ENCODE results near the gene NDUFS7.

The NDUFS7 gene

DNA sequence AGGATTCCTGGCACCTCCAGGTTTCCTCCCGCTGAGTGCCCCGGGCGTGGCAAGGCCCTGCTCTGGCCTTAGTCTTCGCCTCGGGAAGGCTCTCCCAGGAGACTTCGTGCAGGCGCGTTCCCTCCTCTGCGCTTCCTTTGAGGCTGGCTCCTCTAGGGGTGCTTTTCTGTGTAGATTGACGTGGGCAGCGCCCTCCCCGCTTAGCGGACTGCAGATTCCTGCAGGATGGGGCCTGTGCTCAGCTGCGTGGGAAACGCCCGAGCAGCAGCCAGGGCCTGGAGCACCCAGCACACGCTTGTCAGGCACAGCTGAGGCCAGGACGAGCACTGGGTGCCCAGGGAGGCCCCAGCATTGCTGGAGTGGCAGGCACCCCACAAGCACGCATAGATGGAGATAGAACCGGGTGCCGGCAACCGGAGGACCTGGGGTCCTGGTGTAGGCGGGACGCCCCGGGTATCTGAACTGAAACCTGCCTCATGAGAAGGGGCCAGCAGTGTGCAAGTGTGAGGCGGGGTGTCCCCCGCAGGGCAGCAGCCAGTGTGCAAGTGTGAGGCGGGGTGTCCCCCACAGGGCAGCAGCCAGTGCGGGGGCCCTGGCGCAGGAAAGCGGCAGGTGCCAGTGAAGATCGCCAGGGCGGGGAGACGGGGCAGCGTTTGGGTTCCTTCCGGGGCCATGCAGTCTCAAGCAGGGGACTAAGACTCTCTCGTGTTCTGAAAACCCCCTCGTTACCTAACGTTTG, 3.4 kb downstream of the NDUFS7 start:
- no peak for DNase-seq

DNA sequence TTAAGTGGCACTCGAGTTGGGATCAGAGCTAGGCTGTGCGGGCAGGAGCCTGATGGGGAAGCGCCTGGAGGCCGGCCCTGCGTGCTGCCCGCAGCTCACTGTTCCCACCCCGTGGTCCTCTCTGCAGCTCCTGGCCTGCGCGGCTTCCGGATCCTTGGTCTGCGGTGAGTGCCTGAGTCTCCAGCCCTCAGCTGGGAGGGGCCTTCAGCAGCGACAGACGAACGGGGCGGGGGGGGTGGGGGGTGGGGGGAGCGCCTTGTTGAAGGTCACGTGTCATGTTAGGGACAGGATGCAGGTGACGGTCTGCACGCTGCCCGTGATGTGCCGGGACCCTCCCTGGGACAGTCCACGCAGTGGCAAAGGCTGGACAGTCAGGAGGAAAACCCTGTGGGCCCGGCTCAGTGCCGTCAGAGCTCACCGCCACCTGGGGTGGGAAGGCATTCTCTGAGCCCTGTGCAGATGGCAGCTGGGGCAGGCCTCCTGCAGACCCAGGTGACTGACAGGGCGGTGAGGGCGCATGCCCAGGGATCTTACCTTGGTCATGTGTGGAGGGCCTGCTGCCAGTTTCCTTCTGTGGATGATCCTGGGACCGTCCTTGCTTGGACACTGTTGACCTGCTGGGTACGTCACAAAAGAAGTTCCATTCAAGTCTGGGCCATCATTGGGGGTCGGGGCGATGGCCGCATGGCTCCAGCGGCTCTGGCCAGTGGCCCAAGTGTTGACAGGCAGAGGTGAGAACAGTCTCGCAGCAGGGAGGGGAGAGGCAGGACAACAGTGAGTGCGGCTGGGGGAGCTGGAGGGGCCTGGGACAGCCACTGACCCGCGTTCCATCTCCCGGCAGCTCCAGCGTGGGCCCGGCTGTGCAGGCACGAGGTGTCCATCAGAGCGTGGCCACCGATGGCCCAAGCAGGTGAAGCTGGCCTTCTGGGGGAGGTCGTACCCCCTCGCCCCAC, 4.3 kb downstream of the NDUFS7 start:
- no peak for DNase-seq

DNA sequence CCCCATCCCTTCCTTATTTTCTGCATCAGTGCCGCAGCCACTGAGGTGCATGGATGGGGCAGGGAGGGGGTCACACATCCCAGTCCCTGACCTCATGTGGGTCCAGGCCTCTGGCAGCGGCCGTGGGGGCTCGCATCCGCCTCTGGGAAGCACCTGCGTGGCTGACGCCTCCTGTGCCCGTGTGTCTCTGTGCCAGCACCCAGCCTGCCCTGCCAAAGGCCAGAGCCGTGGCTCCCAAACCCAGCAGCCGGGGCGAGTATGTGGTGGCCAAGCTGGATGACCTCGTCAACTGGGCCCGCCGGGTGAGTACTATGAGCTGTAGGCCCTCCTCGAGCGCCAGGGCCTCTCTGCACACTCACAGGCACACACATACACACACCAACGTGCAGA, 4.9 kb downstream of the NDUFS7 start:
- DNase-seq: no peak

DNA sequence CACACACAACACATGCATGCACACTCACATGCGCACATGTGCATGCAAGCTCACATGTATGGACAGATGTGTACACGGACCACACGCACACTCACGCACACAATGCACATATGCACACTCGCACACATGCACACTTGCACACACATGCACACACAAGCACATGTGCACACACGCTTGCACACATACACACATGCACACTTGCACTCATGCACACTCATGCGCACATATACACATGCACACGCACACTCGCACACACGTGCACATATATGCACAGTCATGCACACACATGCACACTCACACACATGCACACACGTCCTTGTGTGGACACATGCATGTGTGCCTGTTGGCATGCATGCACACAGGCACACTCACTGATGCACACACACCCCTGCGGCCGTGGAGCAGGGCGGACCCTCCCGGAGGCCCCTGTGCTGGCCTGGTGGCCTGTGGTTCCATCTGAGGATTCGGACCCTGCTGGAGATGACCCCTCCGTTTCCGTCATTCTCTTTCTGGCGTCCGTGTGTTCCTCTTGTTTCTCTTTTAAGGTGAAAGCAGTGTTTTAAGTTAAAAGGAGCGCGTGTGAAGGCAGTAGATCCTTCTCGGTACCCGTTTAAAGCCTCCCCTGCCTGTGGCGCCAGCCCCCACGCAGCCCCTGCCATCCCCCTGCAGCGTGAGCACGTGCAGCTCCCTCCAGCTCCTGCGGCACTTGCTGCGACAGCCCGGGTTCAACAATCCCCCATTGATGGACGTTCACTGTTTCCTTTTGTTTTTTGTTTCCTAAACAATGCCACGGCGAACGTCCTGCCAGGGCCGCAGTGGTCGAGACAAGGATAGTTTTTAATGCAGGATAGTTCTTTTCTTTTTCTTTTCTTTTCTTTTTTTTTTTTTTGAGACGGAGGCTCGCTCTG, 5.6 kb downstream of the NDUFS7 start:
- no peak for DNase-seq

DNA sequence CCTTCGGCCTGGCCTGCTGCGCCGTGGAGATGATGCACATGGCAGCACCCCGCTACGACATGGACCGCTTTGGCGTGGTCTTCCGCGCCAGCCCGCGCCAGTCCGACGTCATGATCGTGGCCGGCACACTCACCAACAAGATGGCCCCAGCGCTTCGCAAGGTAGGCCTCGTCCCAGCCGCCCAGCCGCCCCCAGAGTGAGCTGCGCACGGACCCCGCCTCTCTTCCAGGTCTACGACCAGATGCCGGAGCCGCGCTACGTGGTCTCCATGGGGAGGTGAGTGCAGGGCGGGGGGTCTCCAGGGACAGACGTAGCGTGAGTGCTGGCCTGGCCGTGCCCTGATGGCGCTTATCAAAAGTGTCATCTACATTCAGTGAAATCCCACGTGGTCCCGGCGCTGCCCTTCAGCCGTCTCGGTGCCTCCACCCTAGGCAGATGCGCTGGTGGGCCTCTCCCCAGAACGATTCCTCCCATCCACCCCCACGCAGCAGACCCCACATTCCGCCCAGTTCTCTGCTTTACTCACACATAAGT, 7.2 kb downstream of the NDUFS7 start:
- no peak for DNase-seq

DNA sequence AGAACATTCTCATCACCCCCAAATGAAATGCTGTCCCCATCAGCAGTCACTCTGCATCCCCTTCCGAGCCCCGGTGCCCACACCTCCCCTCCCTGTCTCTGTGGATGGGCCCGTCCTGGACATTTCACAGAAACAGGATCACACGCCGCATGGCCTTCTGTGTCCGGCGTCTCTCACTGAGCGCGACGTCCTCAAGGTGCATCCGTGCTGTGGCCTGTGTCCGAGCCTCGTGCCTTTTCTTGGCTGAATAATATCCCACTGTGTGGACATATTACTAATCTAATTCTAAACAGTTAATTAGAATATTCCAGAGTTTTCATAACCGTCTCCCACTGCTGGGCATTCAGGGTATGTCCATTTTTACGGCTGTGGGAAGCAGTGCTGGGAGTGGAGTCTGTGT, 8.7 kb downstream of the NDUFS7 start:
- no peak for DNase-seq

DNA sequence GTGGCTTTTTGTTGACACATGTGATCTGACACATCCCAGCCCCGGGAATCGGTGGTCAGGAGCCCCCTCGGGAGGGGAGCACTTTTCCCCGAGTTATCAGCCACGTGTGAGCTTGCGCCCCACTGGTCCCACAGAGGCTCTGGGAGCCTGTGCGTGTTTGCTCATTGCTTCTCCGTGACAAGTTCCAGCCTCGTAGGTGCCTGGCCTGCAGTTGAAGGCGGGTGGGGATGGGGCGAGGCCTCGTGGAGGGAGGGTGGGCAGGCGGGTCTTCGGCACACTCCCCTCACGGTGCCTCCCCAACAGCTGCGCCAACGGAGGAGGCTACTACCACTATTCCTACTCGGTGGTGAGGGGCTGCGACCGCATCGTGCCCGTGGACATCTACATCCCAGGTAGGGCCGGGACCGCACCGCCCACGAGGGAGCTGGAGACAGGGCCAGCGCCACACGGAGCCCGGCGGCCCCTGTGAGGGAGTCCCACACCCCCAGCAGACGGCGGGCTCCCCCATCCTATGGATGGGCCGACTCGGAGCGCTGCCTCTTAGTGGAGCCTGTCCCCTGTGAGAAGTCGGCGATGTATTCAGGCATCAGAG, 9.3 kb downstream of the NDUFS7 start:
- no peak for DNase-seq

DNA sequence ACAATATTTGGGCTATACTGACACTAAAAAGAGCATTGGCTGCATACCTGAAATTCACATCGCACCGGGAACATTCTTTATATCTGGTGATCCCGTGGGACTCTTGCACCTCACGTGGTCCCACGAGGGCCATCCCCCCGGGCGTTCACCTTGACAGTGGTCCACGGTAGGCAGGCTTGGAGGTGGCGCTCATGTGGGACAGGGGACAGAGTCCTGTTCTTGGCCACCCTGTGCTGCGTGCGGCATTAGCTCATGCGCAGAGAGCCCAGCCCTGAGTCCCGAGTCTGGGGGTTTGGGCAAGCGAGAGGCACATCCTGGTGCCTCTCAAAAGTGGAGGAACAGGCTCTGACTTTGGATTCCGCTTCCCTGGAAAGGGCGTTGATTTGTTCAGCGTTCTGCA, 10.1 kb downstream of the NDUFS7 start:
- DNase-seq: no peak

DNA sequence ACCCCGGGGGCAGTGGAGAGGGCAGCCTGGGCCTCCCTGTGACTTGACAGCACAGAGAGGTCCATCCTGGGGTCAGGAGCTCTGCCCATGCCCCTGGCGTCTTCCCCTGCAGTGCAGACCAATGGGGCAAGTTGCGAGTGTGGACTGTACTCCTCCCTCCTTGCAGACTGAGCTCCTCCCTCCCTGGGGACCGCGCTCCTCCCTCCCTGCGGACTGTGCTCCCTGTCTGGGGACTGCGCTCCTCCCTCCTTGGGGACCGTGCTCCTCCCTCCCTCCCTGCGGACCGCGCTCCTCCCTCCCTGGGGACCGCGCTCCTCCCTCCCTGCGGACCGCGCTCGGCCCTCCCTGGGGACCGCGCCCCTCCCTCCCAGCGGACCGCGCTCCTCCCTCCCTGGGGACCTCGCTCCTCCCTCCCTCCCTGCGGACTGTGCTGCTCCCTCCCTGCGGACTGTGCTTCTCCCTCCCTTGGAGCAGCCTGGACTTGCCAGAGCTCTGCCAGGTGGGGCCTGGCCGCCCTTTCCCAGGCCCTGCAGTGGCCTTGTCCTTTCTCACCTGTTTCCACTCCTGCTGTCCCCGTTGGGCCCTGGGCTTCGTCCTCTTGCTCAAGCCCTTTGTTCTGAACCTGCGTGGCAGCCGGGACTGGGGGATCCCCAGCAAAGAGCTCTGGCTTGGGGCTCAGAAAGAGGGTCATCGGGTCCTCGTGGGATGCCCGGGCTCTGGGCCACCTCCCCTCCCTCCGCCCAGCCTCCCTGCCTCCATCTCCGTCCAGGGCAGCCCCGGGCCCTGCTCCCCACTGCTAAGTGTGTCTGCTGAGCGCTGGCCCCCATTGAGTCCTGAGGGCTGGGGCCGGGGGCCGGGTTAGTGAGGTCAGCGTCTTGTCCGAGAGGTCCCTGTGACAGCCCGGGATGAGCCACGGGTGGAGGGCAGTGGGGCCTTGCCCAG, 10.8 kb downstream of the NDUFS7 start:
- DNase-seq: no peak

DNA sequence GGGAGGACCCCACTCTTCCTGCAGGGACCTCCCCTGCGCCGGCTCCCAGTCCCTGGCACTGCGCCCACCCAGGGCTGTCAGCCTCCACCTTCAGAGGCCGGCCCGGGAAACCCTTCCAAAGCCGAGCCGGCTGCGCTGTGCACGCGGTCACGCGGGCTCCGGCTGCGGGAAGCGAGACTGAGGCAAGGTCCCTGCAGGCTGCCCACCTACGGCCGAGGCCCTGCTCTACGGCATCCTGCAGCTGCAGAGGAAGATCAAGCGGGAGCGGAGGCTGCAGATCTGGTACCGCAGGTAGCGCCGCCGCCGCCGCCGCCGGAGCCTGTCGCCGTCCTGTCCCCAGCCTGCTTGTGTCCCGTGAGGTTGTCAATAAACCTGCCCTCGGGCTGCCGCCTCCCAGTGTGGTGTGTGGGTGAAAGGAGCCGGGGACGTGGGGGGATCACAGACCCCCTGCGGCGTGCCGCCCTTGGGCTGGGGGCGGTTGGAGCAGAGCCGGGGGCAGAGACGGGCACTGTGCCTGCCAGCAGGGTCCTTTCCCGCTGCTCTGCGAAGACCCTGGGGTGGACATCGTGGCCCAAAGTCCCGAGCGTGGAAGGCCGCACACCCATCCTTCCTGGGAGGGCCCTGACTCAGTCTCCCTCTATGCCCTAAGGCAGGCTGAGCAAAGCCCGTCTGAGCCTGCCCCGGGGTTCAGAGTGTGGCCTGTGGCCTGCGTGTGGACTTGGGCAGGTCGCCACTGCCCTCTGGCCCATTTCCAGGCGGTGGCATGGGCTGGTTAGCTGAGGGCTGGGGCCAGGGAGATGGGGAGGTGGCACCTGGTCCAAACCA, 11.7 kb downstream of the NDUFS7 start:
- no peak for DNase-seq

DNA sequence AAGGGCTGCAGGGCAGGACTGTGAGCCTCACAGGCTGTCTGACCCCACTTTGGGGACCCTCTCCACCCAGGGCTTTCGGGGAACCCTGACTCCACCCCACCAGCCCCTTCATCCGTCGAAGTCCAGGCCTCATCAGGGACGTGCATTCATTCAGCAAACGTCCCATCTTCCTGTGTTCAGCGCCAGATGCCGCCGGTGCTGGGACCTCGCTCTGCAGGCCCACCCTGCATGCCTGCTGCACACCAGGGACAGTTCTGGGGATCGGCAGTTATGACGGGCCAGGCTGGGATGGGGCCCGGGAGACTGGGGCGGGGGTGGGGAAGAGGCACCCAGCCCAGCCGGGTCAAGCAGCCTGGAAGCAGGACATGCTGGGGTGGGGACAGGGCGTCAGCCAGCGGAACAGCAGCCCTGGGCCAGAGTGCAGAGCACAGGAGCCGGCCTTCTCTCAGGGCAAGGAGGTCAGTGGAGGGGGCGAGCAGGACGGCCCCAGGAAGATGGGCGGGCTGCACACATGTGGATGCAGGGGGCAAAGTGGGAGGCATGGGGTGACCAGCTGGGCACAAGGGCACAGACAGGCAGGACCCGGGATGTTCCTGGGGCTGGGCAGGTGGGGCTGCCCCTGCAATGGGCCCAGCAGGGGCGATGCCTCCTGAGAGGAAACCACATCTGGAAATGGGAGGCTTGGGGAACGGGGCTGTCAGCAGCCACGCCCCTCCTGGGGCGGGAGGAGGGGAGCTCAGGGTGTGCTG, 12.5 kb downstream of the NDUFS7 start:
- DNase-seq: no peak

DNA sequence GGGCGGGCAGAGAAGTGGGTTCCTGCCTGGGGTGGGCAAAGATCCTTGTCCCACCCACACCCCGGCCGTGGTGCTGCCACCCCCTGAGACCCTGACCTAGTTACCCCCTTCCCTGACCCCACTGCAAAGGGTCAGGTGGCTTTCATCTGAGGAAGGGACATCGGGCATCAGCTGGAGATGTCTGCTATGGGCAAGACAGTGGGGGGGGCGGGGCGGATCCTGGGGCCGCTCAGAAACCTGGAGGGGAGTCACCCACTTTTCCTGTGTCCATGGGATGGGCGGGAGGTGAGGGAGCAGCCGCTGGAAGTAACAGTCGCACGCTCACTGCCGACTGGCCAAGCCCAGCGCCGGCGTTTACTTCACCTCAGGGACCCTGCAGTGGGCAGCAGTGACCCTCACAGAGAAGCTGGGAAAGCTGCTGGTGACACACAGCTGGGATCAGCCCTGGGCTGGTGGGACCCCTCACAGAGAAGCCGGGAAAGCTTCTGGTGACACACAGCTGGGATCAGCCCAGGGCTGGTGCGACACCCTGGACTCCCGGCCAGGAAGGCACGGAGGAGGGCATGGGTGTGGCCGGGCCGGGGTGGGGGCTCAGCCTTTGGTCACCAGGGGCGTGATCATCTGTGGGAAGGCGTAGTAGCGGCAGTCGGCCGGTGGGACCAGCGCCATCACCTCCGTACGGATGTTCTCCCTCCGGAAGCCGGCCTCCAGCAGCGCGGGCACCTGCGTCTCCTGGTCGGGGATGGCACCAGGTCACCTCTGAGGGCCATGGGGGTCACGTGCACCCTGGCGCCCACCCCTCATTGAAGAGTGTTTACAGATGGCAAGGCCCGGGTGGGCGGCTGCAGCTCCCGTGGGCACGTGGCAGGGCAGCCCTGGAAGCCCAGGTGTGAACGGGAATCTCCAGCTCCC, 13.3 kb downstream of the NDUFS7 start:
- DNase-seq: no peak

DNA sequence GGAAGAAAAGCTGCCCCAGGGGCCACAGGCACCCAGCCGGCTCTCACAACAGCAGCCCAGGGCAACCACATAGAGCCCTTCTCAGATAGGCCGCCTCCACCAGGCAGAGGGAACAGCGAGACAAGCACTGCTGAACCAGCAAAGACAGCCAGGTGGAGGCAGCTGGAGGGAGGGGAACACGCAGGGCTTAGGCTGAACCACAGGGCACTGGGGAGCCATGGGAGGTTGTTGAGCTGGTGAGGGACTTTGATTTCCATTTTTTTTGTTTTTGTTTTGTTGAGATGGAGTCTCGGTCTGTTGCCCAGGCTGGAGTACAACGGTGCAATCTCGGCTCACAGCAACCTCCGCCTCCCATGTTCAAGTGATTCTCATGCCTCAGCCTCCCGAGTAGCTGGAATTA, 14.1 kb downstream of the NDUFS7 start:
- no peak for DNase-seq

DNA sequence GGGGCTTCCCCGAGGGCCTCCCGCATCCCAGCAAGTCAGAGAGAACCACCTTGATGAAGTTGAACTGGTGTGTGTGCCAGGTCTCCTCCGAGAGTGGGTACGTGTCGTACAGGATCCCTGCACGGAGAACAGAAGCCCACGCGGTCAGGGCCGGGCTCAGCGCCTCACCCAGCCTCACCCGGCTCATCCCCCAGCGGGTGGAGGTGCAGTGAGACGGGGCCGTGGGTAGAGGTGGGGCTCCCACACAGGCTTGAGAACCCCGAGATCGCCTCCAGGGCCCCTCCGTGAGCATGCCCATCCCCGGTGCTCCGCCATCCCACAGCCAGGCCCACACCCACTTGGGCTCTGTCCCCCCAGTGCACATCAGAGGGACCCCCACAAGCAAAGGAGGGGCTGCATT, 15.4 kb downstream of the NDUFS7 start:
- DNase-seq: no peak

DNA sequence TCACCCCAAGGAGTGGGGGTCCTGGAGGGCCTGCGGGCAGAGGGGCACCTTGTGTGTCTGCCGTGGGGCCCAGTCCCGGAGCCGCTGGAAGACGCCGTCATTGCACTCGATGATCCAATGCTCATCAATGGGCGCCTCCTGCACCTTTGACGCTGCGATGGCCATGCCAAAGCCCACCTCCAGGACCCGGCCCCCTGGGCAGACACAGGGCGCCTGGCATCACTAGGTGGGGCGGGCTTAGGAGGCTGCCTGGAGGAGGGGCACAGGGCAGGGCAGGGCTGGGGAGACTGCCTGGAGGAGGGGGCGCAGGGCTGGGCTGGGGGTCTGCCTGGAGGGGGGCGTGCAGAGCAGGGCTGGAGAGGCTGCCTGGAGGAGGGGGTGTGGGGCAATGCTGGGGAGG, 16.0 kb downstream of the NDUFS7 start:
- DNase-seq: no peak

DNA sequence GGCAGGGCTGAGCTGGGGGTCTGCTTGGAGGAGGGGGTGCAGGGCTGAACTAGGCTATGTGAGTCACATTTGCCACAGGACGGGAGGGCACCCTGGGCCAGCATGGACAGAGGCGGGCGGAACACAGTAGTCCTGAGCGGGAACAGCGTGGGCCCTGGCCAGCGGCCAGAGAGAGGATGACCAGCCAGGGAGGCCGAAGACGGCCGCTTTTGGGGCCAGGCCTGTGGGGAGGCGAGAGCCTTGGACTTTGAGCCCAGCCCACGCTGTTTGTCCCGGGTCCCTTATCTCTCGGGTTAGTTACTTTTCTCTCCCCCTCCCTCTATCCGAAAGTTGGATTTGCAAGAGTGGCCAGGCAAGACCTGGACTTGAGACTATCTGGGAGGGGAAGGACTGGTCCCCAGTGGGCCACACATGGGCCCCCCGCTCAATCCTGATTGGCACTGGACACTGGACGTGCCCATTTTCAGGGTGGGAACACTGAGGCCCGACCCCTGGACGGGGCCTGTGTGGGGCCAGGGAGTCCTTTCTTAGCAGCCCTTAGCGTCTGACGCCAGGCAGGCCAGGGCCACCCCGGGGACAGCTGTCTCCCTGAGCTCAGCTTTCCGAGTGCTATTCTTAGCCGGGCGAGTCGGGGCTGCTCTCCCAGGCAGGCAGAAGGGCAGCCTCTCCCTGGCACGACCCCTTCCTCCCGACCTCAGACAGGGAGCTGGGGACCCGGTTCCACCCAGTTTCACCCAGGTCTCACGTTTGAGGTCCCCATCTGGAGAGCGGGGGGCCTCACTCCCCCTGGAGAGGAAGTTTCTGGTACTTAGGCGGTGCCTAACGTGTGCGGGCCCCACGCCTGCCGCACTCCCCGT, 16.8 kb downstream of the NDUFS7 start:
- no peak for DNase-seq

DNA sequence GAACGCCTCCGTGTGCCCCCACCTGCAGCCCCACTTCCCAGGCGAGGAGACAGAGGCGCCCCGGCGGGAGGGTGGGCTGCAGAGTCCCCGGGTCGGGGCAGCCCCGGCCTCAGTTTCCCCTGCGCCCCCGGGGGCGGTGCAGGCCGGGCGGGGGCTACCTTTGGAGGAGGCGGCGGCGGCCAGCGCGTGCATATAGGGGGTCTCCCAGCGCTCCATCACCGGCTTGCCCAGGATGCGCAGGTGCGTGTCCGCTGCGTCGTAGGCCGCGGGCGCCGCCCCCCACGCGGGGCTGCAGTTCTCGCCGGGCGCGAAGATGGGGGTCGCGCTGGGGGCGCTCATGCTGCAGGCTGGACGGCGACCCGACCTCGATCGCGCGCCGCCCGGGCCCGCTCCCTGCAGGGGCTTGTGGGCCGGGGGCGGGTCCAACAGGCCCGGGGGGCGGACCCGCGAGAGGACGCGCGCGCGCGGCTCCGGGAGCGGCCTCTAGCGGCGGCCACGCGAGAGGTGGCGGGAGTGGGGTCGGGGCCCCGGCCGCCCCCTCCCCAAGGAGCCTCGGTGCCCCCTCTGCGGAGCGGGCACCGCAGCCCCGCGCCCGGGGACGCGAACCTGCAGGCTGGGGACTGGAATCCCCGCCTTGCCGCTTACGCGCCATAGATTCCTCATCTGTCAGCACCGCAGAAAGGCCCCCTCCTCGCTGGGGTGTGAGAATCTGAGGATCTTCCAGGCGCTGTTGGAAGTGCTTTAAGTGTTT, 17.6 kb downstream of the NDUFS7 start, which contains the start of gene GAMT:
Gene GAMT (minus strand): TSS at position 405 of the 751 bp plus-strand sequence. CDS start 66 bp downstream, at position 339.
- DNase-seq: peak; percentile 40 to 42
